Keratinocyte (primary cell): ENCODE results near the gene FOCAD.

Source experiments
- CTCF ChIP-seq, 3 experiments: IDR thresholded peaks in 1 of 3; conservative IDR thresholded peaks in 1 of 3; optimal IDR thresholded peaks in 1 of 3; 2 replicates in 2 of 3; 3 replicates in 1 of 3; pipeline versions ENCODE3 to v1.5.1; 2011; ENCODE audit warnings: low read length in 3 of 3, mild to moderate bottlenecking in 3 of 3, moderate library complexity in 2 of 3, control low read depth in 1 of 3, inconsistent platforms in 1 of 3; ENCODE audit not compliant: insufficient read depth in 2 of 3; ENCODE audit errors: extremely low read depth in 1 of 3
- EZH2 ChIP-seq: IDR thresholded peaks from one replicate; pipeline ENCODE4 v1.6.1; 2012; ENCODE audit warnings: inconsistent platforms, mild to moderate bottlenecking, low read length, moderate library complexity

GRCh38 chr9:20729523-20729922 lies 45.5 kb downstream of the FOCAD start:
- TF ChIP-seq EZH2, result no peak
- no peak for TF ChIP-seq CTCF (optimal IDR thresholded peaks at IDR 0.05 in 1 of 3, IDR thresholded peaks at IDR 0.05 in 1 of 3, conservative IDR thresholded peaks at IDR 0.05 in 1 of 3; ENCODE audit: extremely low read depth in 1 of 3, insufficient read depth in 2 of 3, low read length in 3 of 3)
